Left ventricle myocardium inferior (tissue), 1 donor: ENCODE data around the gene RXRG. TPM values are rescaled to one million over a fixed set of nuclear protein-coding genes. Genes with fewer than 3 reads are reported as not detected.

Experiments
- DNase-seq: peaks from one replicate; pipeline ENCODE4 v3.0.0-alpha.2; 2020
- H3K27ac ChIP-seq: fragments of 200-600 bp; replicated peaks from 2 replicates; pipeline ENCODE4 v1.8.0; 2021
- H3K27me3 ChIP-seq: fragments of 200-600 bp; 2 replicates; pipeline ENCODE4 v1.8.0; 2021; ENCODE audit warnings: low read depth
- H3K36me3 ChIP-seq: fragments of 200-600 bp; 2 replicates; pipeline ENCODE4 v1.8.0; 2021
- H3K4me1 ChIP-seq: fragments of 200-600 bp; 2 replicates; pipeline ENCODE4 v1.8.0; 2021
- H3K4me3 ChIP-seq: fragments of 200-600 bp; 2 replicates; pipeline ENCODE4 v1.8.0; 2021; ENCODE audit warnings: mild to moderate bottlenecking, moderate library complexity
- H3K9me3 ChIP-seq: fragments of 200-600 bp; replicated peaks from 2 replicates; pipeline ENCODE4 v1.8.0; 2021
- intact Hi-C: fragments of 100-400 bp; cut with micrococcal nuclease; formaldehyde crosslinking; loops from one replicate; pipeline ENCODE4 v1.11.0; 2022
- total RNA-seq: library from RNA; stranded (reverse); fragmentation: NEBNext Ultra II Directional; extraction: Animal tissue kit (Norgen Biotek cat#: 25700); gene quantifications from one replicate; pipeline ENCODE4 v1.2.1, GENCODE V29; 2021
- TF ChIP-seq, protein P1 (sequence below): fragments of 200-600 bp; IDR thresholded peaks from 2 replicates; pipeline ENCODE4 v1.8.0; 2021; ENCODE audit warnings: antibody characterized with exemption, mild to moderate bottlenecking, borderline replicate concordance
- donor health status: DM: no; HTN: yes; CAD: no; lungs with severe emphysema.

Gene RXRG
- total RNA-seq, 1 donor from 2014 or later = 9.3 TPM

- no peak overlapping the region for H3K4me3 ChIP-seq
- H3K27me3 ChIP-seq = peaks cover 20% of the 10 kb centered on the region
- no peak overlapping the region for H3K27ac ChIP-seq
- H3K36me3 ChIP-seq = no peaks in the 10 kb centered on the region
- H3K4me1 ChIP-seq = peaks cover 19% of the 10 kb centered on the region
- no peaks in the 10 kb centered on the region for H3K9me3 ChIP-seq
- intact Hi-C loops = no loop called here
- TF ChIP-seq, protein P1, sequence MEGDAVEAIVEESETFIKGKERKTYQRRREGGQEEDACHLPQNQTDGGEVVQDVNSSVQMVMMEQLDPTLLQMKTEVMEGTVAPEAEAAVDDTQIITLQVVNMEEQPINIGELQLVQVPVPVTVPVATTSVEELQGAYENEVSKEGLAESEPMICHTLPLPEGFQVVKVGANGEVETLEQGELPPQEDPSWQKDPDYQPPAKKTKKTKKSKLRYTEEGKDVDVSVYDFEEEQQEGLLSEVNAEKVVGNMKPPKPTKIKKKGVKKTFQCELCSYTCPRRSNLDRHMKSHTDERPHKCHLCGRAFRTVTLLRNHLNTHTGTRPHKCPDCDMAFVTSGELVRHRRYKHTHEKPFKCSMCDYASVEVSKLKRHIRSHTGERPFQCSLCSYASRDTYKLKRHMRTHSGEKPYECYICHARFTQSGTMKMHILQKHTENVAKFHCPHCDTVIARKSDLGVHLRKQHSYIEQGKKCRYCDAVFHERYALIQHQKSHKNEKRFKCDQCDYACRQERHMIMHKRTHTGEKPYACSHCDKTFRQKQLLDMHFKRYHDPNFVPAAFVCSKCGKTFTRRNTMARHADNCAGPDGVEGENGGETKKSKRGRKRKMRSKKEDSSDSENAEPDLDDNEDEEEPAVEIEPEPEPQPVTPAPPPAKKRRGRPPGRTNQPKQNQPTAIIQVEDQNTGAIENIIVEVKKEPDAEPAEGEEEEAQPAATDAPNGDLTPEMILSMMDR = no peak
- no peak for DNase-seq
Measured at GRCh38 chr1:165371588-165372225, 73.2 kb downstream of the RXRG start.

GRCh38 chr1:165369255-165369848, 75.6 kb downstream of the RXRG start:
- peak; percentile 47 for DNase-seq
- Histone ChIP-seq H3K27ac (no peak overlapping the region), H3K4me1 (no peaks in the 10 kb centered on the region), H3K27me3 (peaks cover 40% of the 10 kb centered on the region), H3K36me3 (no peaks in the 10 kb centered on the region), H3K9me3 (no peaks in the 10 kb centered on the region), H3K4me3 (no peak overlapping the region)
- intact Hi-C loops = loop anchor here (10.0 kb wide), 1 partner anchor 225 kb away; no protein-coding TSS in a partner anchor
- TF ChIP-seq, protein P1 = peak; percentile 91

DNA sequence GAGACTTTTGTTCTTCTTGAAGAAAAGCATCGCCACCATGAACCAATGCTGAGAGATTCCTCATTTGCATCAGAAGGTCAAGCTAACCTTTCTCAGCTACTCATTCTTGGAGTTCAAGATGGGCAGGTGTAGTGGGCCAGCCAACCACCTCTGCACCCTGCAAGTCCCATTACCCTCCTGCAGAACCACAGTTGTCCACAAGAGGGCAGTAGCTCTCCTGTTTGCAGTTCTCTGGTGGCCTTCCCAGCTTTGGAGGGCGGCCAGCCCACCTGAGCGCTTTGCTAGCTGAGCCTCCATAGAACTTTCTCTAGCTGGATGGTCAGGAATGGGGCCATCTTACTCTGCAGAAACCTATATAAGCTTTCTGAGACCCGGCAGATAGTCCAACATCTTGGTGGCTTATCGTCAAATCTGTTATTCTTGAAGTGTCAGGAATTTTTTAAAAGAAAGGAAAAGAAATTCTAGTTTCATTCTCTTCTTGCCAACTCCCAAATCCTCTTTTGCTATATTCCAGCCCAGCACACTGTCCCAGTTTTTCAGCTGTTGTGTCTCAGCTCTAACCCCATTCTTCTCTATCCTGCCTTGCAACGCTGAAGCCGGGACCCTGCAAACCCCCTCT, 77.4 kb downstream of the RXRG start:
- TF ChIP-seq, protein P1 = peak; percentile 98
- peak; percentile 80 for DNase-seq

DNA sequence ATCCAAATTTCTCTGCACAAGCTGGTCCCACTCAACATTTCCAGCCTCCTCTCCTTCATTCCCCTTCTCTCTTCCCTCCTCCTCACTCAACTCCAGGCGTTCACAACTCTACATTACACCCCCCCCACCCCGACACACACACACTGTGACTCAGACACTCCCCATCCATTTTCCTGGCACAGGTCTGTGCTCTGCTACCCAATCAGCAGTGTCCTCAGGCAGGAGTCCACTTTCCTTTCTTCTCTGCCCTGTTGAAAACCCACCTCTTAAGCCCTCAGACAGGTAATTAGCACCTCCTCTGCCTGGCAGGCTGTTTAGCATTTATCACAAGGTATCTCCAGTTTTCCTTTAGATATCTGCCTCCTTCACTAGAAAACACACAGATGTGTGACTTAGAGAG, 79.6 kb downstream of the RXRG start:
- no peak for DNase-seq
- no peaks in the 10 kb centered on the region for H3K4me1 ChIP-seq
- H3K9me3 ChIP-seq = no peaks in the 10 kb centered on the region
- TF ChIP-seq, protein P1 = no peak
- H3K36me3 ChIP-seq = no peaks in the 10 kb centered on the region
- peaks cover 62% of the 10 kb centered on the region for H3K27me3 ChIP-seq
- no peak overlapping the region for H3K4me3 ChIP-seq
- no peak overlapping the region for H3K27ac ChIP-seq
- intact Hi-C loops = loop anchor here (10.0 kb wide), 1 partner anchor 221 kb away; no protein-coding TSS in a partner anchor

More for the DNA sequence above, 77.4 kb downstream of the RXRG start:
- Histone ChIP-seq H3K27me3 (peaks cover 43% of the 10 kb centered on the region), H3K36me3 (no peaks in the 10 kb centered on the region), H3K4me1 (no peaks in the 10 kb centered on the region), H3K4me3 (no peak overlapping the region), H3K27ac (no peak overlapping the region), H3K9me3 (no peaks in the 10 kb centered on the region)
- intact Hi-C loops = loop anchor here (10.0 kb wide), 1 partner anchor 223 kb away; no protein-coding TSS in a partner anchor

GRCh38 chr1:165364568-165365133, 80.3 kb downstream of the RXRG start:
- intact Hi-C loops = loop anchor here (10.0 kb wide), 1 partner anchor 220 kb away; no protein-coding TSS in a partner anchor
- DNase-seq = peak; percentile 39
- TF ChIP-seq, protein P1 = no peak
- Histone ChIP-seq H3K4me1 (no peaks in the 10 kb centered on the region), H3K9me3 (no peaks in the 10 kb centered on the region), H3K36me3 (no peaks in the 10 kb centered on the region), H3K4me3 (no peak overlapping the region), H3K27ac (no peak overlapping the region), H3K27me3 (peaks cover 69% of the 10 kb centered on the region)
